Jurkat, Clone E6-1 (cell line): Measurements from ENCODE around the gene CDH4.

ENCODE experiments used
- DNase-seq: peaks from one replicate; pipeline ENCODE4 v3.0.0-alpha.2; 2011; ENCODE audit warnings: low read depth, low spot score
- H3K4me3 ChIP-seq: 2 replicates; pipeline ENCODE4 v1.5.1; 2011; ENCODE audit warnings: mild to moderate bottlenecking, low read length, control low read depth, moderate library complexity

The CDH4 gene

DNA sequence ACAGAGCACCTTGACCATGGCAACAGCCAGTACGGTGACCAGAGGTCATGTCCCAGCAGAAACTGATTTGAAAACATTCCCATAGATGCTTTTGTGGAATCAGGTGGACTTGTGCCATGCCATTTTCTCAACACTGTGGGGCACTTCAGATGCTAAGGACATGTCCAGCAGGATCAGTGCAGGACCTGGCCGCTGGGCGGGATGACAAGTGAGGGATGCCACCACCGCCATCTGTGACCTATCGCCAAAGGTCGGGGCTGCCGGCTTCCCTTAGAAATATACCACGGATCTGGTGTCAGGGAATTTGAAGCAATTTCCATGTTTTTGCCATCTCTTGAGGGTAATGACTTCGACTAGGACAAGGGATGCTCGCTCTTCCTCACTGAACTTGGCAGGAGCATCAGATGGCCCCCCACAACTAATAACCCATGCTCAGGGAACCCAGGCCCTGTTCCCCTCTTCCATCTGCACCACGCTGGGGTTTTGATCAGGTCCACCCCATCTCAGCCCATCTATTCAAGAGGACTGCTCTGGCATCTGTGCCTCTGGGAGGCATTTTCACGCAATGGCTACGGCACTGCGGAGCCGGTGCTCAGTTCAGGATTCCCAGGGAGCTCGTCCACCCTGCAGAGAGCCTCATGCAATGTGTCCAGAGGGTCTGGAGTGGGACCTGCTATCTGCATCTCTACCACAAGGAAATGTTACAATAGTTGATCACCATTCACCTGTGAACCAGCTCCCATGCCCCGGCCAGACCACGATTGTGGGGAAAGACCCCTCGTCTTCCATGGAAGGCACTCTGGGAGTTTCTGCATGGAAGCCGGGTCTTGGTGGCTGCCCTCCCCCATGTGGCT, 511.1 kb downstream of the CDH4 start:
- DNase-seq = no peak
- no peak overlapping the region for H3K4me3 ChIP-seq

DNA sequence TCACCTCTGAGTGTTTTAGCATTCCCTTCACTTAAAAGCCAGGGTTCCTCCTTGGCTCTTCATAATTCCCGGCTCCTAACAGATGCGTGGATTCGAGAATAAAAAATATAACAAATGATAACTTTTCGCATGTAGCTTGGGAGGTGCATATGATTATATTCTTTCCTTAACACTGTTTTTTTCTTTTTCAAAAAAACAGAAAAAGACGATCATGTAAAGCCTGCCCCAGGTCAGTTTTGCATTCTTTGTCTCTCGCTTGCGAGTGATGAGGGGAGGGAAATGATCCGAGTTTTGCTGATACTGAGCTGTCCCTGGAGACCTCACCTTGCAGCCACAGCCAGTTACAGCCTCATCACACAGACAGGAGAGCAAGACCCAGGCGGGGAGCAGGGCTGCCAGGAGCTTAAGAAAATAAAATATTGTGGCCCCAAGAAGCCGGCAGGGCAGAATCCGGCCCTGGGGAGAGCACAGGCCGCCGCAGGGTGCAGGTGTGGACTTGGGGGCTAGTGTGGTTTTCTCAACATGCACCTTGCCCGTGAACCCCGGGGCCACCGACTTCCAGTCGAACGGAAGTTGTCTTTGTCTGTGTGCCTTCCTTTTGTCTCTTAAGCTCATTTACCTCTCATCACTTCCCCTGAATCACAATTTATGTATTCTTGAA, 511.8 kb downstream of the CDH4 start:
- H3K4me3 ChIP-seq = no peak overlapping the region

DNA sequence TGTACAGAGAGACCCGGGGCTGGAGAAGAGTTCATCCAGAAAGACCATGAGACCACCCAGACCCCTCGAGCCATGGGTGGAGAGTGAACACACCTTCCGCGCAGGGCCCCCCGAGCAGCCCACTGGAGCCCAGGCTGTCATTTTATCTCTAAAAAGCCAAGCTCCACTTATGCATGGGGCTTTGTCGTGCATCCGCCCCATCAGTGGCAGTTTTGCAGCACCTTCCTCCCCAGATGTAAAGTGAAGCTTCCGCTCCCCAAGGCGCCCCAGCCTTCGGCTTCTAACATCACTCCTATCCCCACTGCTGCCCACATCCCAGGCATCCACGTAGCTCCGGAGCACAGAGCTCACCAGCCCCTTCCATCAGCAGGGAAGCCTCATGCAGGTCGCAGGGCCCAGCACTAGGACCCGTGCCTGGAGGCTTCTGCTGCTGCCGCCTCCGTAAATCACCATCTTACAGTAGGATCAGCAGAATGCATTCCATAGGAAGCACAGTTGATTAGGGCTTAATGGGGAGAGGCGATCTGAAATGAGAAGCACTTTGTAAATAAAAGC, 512.5 kb downstream of the CDH4 start:
- no peak for DNase-seq
- no peak overlapping the region for H3K4me3 ChIP-seq

More for the DNA sequence above, 511.8 kb downstream of the CDH4 start:
- DNase-seq = no peak

DNA sequence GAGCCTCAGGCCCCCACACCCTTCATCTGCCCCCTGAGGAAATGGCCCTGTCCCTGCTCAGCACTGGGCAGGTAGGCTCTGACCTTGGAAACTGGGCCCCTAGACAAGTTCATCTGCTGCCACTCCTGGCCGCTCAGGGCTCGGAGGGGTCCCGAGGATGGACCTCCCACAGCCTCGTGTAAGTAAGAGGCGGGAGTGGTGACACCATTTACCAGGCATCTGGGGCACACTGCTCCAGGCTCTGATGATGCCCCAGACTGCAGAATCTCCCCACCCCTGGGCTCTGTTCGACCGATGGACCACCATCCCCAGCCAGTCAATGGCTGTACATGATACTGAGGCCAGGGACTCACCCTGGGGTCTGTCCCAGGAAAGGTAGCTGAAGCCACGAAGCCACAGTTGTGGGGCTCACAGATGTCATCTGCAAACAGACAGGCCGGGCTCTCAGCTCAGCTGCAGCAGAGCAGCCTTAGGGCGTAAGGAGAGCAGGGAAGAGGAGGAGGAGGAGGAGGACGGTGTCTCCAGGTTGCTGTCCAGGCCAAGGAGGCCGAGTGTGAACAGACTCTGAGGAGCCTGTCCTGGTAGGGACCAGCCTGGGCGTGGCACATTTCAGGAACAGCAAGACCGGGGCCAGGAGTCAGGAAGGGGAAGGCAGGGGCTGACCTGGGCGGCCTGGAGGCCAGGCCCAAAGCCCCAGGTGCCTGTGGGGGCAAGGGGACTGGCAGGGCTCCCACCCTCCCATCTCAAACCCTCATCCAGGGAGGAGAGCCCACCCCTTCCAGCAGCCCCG, 513.2 kb downstream of the CDH4 start:
- no peak for DNase-seq
- no peak overlapping the region for H3K4me3 ChIP-seq

DNA sequence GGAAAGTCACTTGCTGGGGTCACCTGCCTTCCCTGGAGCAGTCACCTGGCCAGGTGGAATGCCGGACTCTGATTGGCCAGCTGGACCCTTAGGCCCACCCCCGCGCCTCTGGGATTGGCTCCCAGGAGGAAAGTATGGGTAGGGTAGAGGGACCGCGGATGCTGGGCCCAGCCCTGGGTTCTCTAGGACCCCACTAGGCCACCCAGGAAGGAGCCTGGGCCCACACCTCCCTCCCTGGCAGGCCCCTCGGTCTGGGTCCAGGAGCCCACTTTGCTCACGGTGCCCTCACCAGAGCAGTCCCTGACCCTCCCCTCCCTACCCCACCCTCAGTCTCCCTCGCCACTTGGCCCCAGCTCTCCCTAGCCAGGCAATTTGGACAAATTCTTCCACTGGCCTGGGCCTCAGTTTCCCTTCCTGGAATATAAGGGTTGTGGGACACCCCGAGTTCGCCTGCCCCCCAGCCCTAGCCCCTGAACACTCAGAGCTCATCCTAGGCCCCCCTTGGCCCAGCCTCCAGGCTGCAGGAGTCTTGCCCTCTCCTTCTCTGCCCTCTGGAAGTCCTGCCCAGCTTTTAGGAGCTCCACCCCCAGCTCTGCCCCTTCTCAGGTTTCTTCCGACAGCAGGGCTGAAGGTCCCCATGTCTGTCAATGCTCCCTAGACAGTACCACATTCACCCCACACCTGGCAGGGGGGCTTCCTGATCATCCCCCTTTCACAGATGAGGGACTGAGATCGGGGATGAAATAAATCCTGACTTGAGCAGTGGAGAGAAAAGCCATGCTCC, 514.0 kb downstream of the CDH4 start:
- no peak for DNase-seq

DNA sequence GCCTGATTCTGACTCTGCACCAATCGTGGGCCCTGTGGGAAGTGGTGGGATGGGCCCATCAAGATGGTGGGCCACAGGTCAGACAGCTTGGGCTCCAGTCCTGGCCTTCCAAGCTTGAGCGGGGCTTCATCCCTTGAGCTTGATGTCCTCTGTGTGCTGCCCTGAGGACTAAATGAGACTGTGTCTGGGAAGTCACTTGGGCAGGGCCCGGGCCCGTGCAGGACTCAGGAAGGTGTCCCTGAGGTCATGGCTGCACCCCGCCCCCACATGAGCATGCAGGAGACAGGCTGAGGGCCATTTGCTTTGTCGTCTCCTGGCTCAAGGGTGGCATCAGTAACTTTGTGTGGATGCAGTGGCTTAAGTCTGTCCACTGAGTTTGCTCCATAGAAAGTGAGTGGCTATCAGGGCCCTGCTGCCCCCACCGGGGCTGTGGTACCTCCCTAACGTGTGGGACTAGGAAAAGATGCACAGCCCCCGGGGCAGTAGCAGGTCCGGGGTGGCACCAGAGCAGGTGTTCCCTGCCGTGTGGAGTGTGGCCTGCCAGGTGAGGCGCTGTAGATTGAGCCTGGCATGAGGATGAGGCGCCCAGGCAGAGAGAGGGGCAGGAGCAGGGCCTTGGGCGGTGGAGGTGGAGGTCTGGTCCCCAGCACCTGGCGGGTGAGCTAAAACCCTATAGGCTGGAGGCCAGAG, 515.0 kb downstream of the CDH4 start:
- H3K4me3 ChIP-seq = no peak overlapping the region
- no peak for DNase-seq

More for the DNA sequence above, 514.0 kb downstream of the CDH4 start:
- no peak overlapping the region for H3K4me3 ChIP-seq

DNA sequence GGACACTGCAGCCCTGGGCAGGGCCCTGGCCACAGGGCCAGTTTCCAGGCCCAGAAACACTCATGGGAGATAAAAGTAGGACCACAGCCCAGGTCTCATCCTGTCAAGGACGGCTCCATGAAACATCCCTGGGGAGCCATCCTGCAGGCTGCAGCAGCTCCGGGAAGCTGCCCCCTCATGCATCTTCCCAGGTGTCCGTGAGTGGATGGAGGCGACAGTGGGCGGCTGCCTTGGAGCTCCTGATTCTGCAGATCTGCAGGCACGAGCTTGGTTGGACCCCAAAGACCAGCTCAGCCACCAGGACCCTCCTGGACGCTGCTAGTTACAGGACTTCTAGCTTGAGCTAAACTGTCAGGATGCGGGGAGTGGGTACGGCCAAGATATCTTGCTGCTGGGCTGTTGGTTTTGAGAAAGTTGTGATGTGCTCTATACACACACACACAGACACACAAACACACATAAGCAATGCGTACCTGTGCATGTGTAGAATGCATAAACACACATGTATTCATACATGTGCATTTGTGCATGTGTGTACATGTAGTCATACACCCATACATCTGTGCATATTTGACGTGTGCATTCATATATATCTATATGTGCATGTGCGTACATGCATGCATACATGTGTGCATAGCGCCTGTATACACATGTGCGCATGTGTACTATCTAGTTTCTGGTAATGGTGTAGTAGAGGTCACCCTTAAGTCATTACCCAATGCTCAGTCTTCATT, 515.9 kb downstream of the CDH4 start:
- H3K4me3 ChIP-seq = no peak overlapping the region
- DNase-seq = no peak

DNA sequence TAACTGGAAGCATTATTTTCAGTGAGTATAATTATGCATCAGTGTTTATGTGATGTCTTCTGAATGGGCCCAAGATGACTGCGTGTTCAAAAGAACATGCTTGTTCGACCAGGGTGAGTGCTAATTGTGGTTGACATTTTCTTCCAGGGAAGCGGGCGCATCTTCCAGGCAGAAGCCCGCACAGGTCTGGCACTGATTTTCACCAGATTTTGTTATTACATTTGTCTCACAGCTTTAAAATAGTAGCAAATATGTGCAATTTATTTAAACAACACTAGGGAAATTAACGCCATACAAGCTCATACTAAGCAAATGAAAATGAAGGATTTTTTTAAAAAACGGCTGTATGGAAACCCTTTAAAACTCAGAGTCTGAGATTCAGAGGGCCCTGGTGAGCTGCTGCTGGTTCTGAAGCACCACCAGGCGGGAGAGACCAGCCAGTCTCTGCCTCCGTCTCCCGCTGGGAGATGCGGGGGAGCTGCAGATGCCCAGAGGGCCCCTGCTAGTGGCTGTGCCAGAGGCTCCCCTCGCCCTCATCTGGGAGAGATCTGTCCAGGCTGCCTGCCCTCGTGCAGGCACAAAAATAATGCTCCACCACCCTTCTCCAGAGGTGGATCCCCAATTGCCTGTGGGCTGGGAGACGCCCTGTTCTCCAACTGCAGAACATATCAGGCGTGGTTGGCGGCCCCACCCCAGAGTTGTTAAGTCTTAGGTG, 516.7 kb downstream of the CDH4 start:
- DNase-seq = no peak
- H3K4me3 ChIP-seq = no peak overlapping the region

DNA sequence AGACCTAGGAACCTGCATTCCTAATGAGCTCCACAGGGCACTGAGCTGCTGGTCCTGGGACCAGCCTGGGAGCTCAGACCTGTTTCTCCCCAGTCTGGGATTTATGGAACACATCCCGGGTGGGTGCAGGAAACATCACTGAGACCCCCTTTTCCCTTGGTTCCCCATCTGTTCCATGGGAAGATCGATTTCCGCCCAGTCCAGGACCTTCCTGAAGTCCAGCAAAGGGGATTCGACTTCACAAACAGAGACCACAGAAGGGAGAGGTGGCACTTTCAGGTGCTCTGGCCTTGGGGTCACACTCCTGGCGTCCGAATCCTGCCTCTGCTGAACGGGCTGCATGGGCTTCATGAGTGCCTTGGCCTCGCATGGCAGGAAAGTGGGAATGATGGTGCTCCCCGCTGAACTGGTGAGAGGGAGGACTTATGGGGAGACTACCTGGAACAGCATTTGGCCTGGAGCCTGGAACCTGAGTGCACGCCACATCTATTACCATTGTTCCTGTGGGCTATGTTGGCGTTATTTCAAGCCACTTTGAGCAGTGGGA, 517.3 kb downstream of the CDH4 start:
- DNase-seq = no peak
- no peak overlapping the region for H3K4me3 ChIP-seq

DNA sequence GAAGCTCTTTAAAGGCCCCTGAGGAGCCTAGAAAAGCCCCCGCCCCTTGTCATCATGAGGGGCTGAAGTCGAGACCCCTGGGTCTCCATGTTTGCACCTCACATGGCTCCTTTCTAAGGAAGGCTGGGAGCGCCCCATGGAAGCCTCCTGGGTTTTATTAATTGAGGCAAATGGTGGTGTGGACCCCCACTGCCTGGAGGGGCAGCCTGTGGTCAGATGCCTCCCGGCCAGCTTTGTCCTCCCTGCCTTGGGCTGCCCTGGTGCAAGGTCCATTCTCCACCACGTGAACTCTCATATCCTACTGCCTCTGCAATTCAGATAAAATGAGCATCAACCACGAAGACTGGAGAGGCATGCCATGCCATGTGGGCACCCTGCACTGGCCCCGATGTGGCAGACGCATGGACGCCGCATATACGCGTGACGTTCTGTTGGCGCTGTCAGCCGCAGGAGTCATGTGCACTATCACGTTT, 518.1 kb downstream of the CDH4 start:
- H3K4me3 ChIP-seq = no peak overlapping the region
- DNase-seq = no peak

DNA sequence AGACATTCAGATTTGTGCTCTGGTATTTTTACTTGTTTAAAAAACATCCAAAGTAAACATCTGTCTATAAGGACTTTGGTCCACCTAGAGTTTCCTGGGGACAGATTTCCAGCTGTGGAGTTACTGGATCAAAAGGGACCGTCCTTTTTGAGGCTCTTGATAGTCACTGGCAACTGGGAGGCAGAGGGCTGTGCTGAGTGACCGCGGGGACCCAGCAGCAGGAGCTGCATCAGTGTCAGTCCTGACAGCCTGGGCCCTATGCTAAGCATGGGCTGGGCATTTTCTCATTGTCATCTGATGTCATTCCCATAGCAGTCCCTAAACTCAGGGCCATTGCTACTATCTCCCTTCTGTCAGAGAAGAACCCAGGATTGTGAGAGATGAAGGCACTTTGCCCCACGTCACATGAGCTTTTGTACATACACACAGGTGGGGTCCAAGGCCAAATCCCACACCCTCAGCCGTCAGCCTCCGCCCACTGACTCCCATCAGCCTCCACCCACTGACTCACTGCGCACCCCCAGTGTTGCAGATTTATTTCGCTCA, 519.8 kb downstream of the CDH4 start:
- DNase-seq = no peak
- no peak overlapping the region for H3K4me3 ChIP-seq

DNA sequence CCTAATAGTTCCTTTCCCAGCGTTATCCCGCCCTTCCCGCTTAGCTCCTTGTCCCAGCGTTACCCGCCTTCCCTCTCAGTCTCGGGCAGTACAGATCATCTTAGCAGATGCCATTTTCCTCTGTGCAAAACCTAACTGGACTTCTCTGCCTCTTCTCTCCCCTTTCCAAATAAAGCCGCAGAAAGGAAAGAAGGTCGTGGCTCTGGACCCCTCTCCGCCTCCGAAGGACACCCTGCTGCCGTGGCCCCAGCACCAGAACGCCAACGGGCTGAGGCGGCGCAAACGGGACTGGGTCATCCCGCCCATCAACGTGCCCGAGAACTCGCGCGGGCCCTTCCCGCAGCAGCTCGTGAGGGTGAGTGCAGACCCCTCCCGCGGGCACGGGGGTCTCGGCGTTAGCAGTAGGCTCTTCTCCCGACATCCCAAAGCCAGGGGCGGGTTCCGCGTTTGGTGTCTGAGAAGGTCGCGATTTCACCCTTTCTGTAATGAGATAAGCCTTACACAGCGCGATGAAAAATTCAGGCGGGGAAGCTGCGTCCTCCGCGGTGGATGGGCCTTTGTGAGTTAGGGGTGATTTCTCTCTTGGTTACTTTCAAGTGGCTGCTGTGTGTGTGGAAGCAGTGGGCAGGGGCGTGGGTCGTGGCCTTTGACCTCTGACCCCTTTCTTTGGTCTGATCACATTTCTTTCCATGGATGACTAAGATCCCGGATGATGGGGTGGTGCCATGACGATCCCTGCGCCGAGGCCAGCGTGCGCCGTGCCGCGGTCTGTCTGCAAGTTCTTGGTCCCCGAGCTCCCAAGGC, 521.0 kb downstream of the CDH4 start:
- no peak for DNase-seq

DNA sequence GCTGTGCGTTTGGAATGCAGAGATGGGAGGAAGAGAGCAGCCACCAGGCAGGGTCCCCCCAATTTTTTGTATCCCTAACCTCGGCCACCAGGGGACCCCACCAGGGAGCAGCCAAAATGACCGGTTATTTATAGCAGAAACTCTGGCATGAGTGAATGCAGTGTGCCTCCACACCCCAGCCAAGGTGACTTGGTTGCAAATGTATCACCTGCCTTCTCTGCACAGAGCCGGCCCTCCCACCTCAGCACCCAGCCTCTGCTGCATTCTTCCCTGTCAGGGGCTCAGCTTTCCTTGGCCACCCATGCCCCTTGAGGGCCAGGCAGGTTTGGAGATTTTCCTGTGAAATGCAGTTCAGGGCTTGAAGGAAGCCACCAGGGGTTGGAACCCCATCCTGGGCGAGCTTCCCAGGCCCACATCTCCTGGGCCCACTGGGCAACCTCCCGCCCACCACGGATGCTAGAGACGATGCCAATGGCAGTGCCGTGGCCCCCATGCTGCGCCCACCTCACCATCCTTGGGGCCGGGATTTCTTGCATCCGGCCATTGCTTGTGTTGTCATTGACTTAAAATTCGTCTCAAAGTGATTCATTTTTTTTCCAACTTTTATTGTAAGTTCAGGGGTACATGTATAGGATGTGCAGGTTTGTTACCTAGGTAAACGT, 522.0 kb downstream of the CDH4 start:
- no peak overlapping the region for H3K4me3 ChIP-seq
- no peak for DNase-seq

More for the DNA sequence above, 521.0 kb downstream of the CDH4 start:
- H3K4me3 ChIP-seq = no peak overlapping the region

DNA sequence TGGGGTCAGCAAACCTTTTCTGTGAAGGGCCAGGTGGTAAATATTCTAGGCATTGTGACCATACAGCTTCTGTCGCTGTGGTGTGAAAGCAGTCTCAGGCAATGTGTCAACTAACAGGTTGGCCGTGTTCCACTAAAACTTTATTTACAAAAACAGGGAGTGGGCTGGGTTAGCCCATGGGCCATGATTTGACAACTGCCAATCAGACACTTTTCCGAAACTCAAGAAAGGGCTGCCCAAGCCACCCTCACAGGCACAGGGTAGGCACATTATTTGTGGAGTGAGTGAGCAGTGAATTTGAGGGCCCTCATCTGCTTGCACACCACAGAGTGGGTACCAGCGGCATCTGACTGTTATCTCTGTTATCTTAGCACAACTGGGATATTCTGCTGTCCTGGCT, 523.4 kb downstream of the CDH4 start:
- no peak for DNase-seq
- H3K4me3 ChIP-seq = no peak overlapping the region

DNA sequence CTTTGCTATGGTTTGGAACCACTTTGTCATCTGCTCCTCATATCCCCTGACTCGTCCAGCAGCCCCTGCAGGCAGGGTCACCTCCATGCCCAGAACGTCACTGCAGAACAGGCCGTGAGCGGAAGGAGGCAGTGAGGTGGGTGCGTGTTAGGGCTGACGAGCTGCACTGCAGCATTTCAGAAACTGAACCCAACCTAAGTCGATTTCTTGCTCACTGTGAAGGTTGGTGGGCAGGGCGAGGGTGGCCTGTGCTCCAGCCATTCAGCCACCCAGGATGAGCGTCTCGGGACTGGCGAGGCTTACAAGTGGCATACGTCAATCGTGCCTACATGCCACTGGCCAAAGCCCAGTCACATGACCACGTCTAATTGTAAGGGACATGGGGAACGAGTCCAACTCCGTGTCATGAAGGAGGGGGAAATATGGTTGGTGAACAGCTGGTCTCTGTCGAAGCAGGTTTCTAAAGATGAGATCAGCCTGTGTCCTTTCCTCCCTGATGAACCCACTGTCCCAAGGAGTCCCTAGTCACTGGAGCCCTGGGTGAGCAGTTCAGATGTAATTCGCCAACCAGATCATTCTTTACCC, 524.5 kb downstream of the CDH4 start:
- H3K4me3 ChIP-seq = no peak overlapping the region
- DNase-seq = no peak
